Ectodermal cell (in vitro differentiated cells): ENCODE data around the gene RASL10B.

Source experiments
- H3K27ac ChIP-seq: 2 replicates; pipeline ENCODE4 v1.7.0; 2013; ENCODE audit warnings: mild to moderate bottlenecking, low read depth, low read length; ENCODE audit not compliant: insufficient read depth, poor library complexity, severe bottlenecking
- H3K27me3 ChIP-seq: 2 replicates; pipeline ENCODE4 v1.7.0; 2013; ENCODE audit warnings: mild to moderate bottlenecking, low read length; ENCODE audit not compliant: insufficient read depth, control insufficient read depth, poor library complexity, severe bottlenecking
- H3K36me3 ChIP-seq: one replicate; pipeline ENCODE4 v1.7.0; 2013; ENCODE audit warnings: low read length; ENCODE audit not compliant: control insufficient read depth, insufficient read depth
- H3K4me1 ChIP-seq: one replicate; pipeline ENCODE4 v1.7.0; 2013; ENCODE audit warnings: low read length; ENCODE audit not compliant: control insufficient read depth, insufficient read depth
- H3K4me3 ChIP-seq: 2 replicates; pipeline ENCODE4 v1.7.0; 2013; ENCODE audit warnings: low read depth, low read length, control low read depth; ENCODE audit not compliant: insufficient read depth
- H3K9me3 ChIP-seq: 2 replicates; pipeline ENCODE4 v1.7.0; 2013; ENCODE audit warnings: mild to moderate bottlenecking, low read length, moderate library complexity; ENCODE audit not compliant: control insufficient read depth
- WGBS, 2 experiments: methylation state at CpG; one replicate each; pipeline ENCODE4 v1.1.7; 2013; ENCODE audit warnings: missing lambda C conversion rate in 2 of 2; 5-methylcytosine and 5-hydroxymethylcytosine counted together

The RASL10B gene

GRCh38 chr17:35740997-35741931 is 9.8 kb downstream of the RASL10B start:
- WGBS, 2 experiments: 31% methylated on average over 73 of the region's 73 CpGs
- Histone ChIP-seq H3K27me3 (peaks cover 37% of the 10 kb centered on the region), H3K4me3 (no peak overlapping the region), H3K9me3 (no peaks in the 10 kb centered on the region), H3K27ac (no peak overlapping the region), H3K36me3 (peaks cover 2% of the 10 kb centered on the region), H3K4me1 (peaks cover 7% of the 10 kb centered on the region)

- H3K36me3 ChIP-seq: peaks cover 2% of the 10 kb centered on the region
- no peak overlapping the region for H3K27ac ChIP-seq
- WGBS, 2 experiments: 81 to 82% methylated on average over 7 of the region's 7 CpGs
- no peak overlapping the region for H3K4me3 ChIP-seq
- H3K4me1 ChIP-seq: peaks cover 7% of the 10 kb centered on the region
- peaks cover 37% of the 10 kb centered on the region for H3K27me3 ChIP-seq
- H3K9me3 ChIP-seq: no peaks in the 10 kb centered on the region
Observed at GRCh38 chr17:35742496-35742895, 11.1 kb downstream of the RASL10B start.

GRCh38 chr17:35742896-35743477 is 11.5 kb downstream of the RASL10B start:
- WGBS, 2 experiments: 79% methylated on average over 7 of the region's 7 CpGs
- Histone ChIP-seq H3K4me3 (no peak overlapping the region), H3K27me3 (peaks cover 37% of the 10 kb centered on the region), H3K36me3 (peaks cover 2% of the 10 kb centered on the region), H3K4me1 (peaks cover 7% of the 10 kb centered on the region), H3K27ac (no peak overlapping the region), H3K9me3 (no peaks in the 10 kb centered on the region)

GRCh38 chr17:35743626-35744328 is 12.3 kb downstream of the RASL10B start:
- peaks cover 7% of the 10 kb centered on the region for H3K4me1 ChIP-seq
- no peak overlapping the region for H3K4me3 ChIP-seq
- 61 to 62% methylated on average over 7 of the region's 7 CpGs for WGBS, 2 experiments
- H3K9me3 ChIP-seq: no peaks in the 10 kb centered on the region
- H3K27ac ChIP-seq: no peak overlapping the region
- peaks cover 2% of the 10 kb centered on the region for H3K36me3 ChIP-seq
- peaks cover 37% of the 10 kb centered on the region for H3K27me3 ChIP-seq

- H3K4me1 ChIP-seq: peaks cover 7% of the 10 kb centered on the region
- no peak overlapping the region for H3K27ac ChIP-seq
- peaks cover 37% of the 10 kb centered on the region for H3K27me3 ChIP-seq
- 86 to 89% methylated on average over 8 of the region's 8 CpGs for WGBS, 2 experiments
- no peaks in the 10 kb centered on the region for H3K9me3 ChIP-seq
- H3K4me3 ChIP-seq: no peak overlapping the region
- peaks cover 1% of the 10 kb centered on the region for H3K36me3 ChIP-seq
Observed at GRCh38 chr17:35744830-35745229, 13.4 kb downstream of the RASL10B start.

- 89 to 91% methylated on average over 7 of the region's 7 CpGs for WGBS, 2 experiments
- H3K4me3 ChIP-seq: no peak overlapping the region
- H3K4me1 ChIP-seq: peaks cover 7% of the 10 kb centered on the region
- no peaks in the 10 kb centered on the region for H3K9me3 ChIP-seq
- H3K27ac ChIP-seq: no peak overlapping the region
- H3K27me3 ChIP-seq: peaks cover 37% of the 10 kb centered on the region
- H3K36me3 ChIP-seq: no peaks in the 10 kb centered on the region
Observed at GRCh38 chr17:35745246-35745645, 13.8 kb downstream of the RASL10B start.

GRCh38 chr17:35745749-35746320 is 14.4 kb downstream of the RASL10B start:
- H3K27ac ChIP-seq: no peak overlapping the region
- no peak overlapping the region for H3K4me3 ChIP-seq
- H3K9me3 ChIP-seq: no peaks in the 10 kb centered on the region
- H3K36me3 ChIP-seq: no peaks in the 10 kb centered on the region
- H3K27me3 ChIP-seq: peaks cover 34% of the 10 kb centered on the region
- H3K4me1 ChIP-seq: peaks cover 7% of the 10 kb centered on the region
- WGBS, 2 experiments: 92 to 94% methylated on average over 14 to 15 of the region's 15 CpGs

- WGBS, 2 experiments: 49 to 53% methylated on average over 12 of the region's 12 CpGs
- no peaks in the 10 kb centered on the region for H3K36me3 ChIP-seq
- peaks cover 17% of the 10 kb centered on the region for H3K27me3 ChIP-seq
- no peak overlapping the region for H3K27ac ChIP-seq
- no peaks in the 10 kb centered on the region for H3K4me1 ChIP-seq
- no peak overlapping the region for H3K4me3 ChIP-seq
- no peaks in the 10 kb centered on the region for H3K9me3 ChIP-seq
Observed at GRCh38 chr17:35747540-35748017, 16.1 kb downstream of the RASL10B start.

- Histone ChIP-seq H3K9me3 (no peaks in the 10 kb centered on the region), H3K27ac (no peak overlapping the region), H3K27me3 (peaks cover 12% of the 10 kb centered on the region), H3K4me3 (no peak overlapping the region), H3K4me1 (peaks cover 7% of the 10 kb centered on the region), H3K36me3 (no peaks in the 10 kb centered on the region)
- 91 to 95% methylated on average over 4 of the region's 4 CpGs for WGBS, 2 experiments
Observed at GRCh38 chr17:35748341-35748841, 17.0 kb downstream of the RASL10B start.
